DMS53 treated with DMSO at 0.1 percent for 48 hours (cell line): Measurements from ENCODE around the gene QSOX1.

ENCODE experiments used
- DNase-seq: peaks from one replicate; lab custom pipeline; 2025; ENCODE audit not compliant: unreplicated experiment; lab: John Stamatoyannopoulos, UW

The QSOX1 gene

GRCh38 chr1:180233191-180234011 is 78.7 kb downstream of the QSOX1 start:
- no peak for DNase-seq

- DNase-seq: peak; percentile 42
Observed at GRCh38 chr1:180234369-180235076, 79.9 kb downstream of the QSOX1 start.

GRCh38 chr1:180235077-180235501 is 80.4 kb downstream of the QSOX1 start:
- DNase-seq: peak; percentile 39

GRCh38 chr1:180235502-180236239 is 81.0 kb downstream of the QSOX1 start:
- DNase-seq: no peak

GRCh38 chr1:180236698-180237509 is 82.2 kb downstream of the QSOX1 start:
- DNase-seq: no peak

- no peak for DNase-seq
Observed at GRCh38 chr1:180237869-180238476, 83.3 kb downstream of the QSOX1 start.

- no peak for DNase-seq
Observed at GRCh38 chr1:180238675-180239074, 84.0 kb downstream of the QSOX1 start.

- no peak for DNase-seq
Observed at GRCh38 chr1:180239145-180240096, 84.8 kb downstream of the QSOX1 start.

- DNase-seq: no peak
Observed at GRCh38 chr1:180241716-180242544, 87.3 kb downstream of the QSOX1 start.

GRCh38 chr1:180243517-180244221 is 89.0 kb downstream of the QSOX1 start:
- no peak for DNase-seq

GRCh38 chr1:180244840-180245239 is 90.2 kb downstream of the QSOX1 start:
- no peak for DNase-seq

GRCh38 chr1:180246579-180246978 is 91.9 kb downstream of the QSOX1 start:
- no peak for DNase-seq

- no peak for DNase-seq
Observed at GRCh38 chr1:180247061-180247460, 92.4 kb downstream of the QSOX1 start.

- no peak for DNase-seq
Observed at GRCh38 chr1:180247580-180247979, 92.9 kb downstream of the QSOX1 start.

- DNase-seq: no peak
Observed at GRCh38 chr1:180248176-180248575, 93.5 kb downstream of the QSOX1 start.

GRCh38 chr1:180248731-180249681 is 94.3 kb downstream of the QSOX1 start:
- peak; percentile 59 for DNase-seq
